Activated CD8-positive, alpha-beta memory T cell treated with anti-CD3 and anti-CD28 coated beads, Interleukin-2, amount 10 ng/mL, durations not matched to agents 7 days and 5 days (primary cell): ENCODE results near the gene GRK2. TPM values are rescaled to one million over a fixed set of nuclear protein-coding genes. Genes with fewer than 3 reads are reported as not detected.

ENCODE experiments used
- ATAC-seq: fragments of 150-1000 bp; cut with Tn5 transposase; one replicate; pipeline ENCODE4 v1.10.0; 2021; ENCODE audit warnings: moderate library complexity
- CTCF ChIA-PET: fragments of 350-600 bp; sonication (Branson Sonifier 250); formaldehyde crosslinking; loops from one replicate; lab custom pipeline; 2021; ENCODE audit warnings: antibody characterized with exemption; lab: Charles Lee
- DNase-seq: peaks from one replicate; pipeline ENCODE4 v3.0.0-alpha.2; 2020
- H3K27ac Mint-ChIP-seq: one replicate; pipeline ENCODE4 v1.8.0; 2021; ENCODE audit warnings: mild to moderate bottlenecking, mixed read lengths
- H3K27me3 Mint-ChIP-seq: one replicate; pipeline ENCODE4 v1.8.0; 2021; ENCODE audit warnings: mixed read lengths
- H3K36me3 Mint-ChIP-seq: one replicate; pipeline ENCODE4 v1.8.0; 2021; ENCODE audit warnings: mild to moderate bottlenecking, mixed read lengths
- H3K4me1 Mint-ChIP-seq: one replicate; pipeline ENCODE4 v1.8.0; 2021; ENCODE audit warnings: mixed read lengths
- H3K4me3 Mint-ChIP-seq: one replicate; pipeline ENCODE4 v1.8.0; 2021; ENCODE audit warnings: mild to moderate bottlenecking, moderate library complexity, mixed read lengths
- H3K9me3 Mint-ChIP-seq: one replicate; pipeline ENCODE4 v1.8.0; 2022; ENCODE audit warnings: low read depth, mixed read lengths
- total RNA-seq, 2 experiments: library from RNA; stranded (reverse); gene quantifications; one replicate each; pipeline ENCODE4 v1.2.3, GENCODE V29; 2021

The GRK2 gene
- total RNA-seq, 2 experiments from 2014 or later = 366 to 402 TPM

- no peaks in the 10 kb centered on the region for H3K9me3 Mint-ChIP-seq
- ATAC-seq (no peak), DNase-seq (no peak)
- peak overlapping the region; percentile 99 for H3K4me3 Mint-ChIP-seq
- H3K4me1 Mint-ChIP-seq = peaks cover 79% of the 10 kb centered on the region
- H3K27ac Mint-ChIP-seq = peak overlapping the region; percentile 98
- H3K27me3 Mint-ChIP-seq = no peaks in the 10 kb centered on the region
- CTCF ChIA-PET = interaction anchor here (1.2 to 9.3 kb wide), 5 partner anchors 10 to 128 kb away, joined by 4 to 137 read pairs (median 12); partner anchors contain the start of gene ANKRD13D
- H3K36me3 Mint-ChIP-seq = peaks cover 57% of the 10 kb centered on the region
Measured at GRCh38 chr11:67268962-67269268, 2.6 kb downstream of the GRK2 start.

DNA sequence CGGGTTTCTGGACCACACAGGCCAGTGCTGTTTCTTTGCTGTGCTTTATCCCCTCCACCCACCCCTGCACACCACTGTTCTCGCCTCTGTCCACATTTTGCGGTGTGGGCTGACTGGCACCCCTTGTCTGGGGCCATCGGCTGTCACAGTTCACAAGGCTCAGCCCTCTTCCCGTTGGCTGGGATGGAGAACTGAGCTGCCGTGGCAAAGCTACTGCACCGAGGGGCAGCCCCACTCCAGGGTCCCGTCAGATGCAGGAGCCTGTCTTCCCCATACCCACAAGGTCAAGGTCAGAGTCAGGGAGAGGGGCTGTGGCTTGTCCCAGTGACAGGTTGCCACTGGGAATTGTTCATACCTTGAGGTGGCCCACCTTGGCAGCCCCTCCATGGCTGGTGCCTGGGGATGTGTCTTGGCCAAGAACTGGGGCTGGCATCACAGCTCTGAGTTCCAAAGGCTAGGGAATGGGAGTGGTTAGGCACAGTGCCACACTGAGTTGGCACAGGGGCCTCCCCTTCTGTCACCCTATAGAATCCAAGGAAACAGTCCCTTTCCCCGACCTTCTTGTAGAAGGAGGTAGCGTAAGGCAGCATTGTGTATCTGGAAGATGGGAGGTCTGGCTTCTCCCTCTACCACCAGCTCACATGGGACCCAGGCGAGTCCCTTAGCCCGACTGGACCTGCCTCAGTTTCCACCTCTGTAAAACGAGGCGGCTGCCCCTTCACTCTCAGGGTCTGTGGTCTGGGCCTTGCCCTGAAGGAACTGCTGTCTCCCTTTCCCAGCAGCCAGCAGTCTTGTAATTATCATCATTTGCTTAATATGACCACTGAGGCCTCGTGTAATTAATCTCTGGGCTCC, 3.4 kb downstream of the GRK2 start:
- peak overlapping the region; percentile 99 for H3K4me3 Mint-ChIP-seq
- no peaks in the 10 kb centered on the region for H3K27me3 Mint-ChIP-seq
- CTCF ChIA-PET = interaction anchor here (1.2 to 9.3 kb wide), 8 partner anchors 9 to 127 kb away, joined by 4 to 137 read pairs (median 9); partner anchors contain the start of gene ANKRD13D
- H3K4me1 Mint-ChIP-seq = peaks cover 79% of the 10 kb centered on the region
- DNase-seq (no peak), ATAC-seq (no peak)
- no peaks in the 10 kb centered on the region for H3K9me3 Mint-ChIP-seq
- H3K27ac Mint-ChIP-seq = peak overlapping the region; percentile 98
- H3K36me3 Mint-ChIP-seq = peaks cover 60% of the 10 kb centered on the region

DNA sequence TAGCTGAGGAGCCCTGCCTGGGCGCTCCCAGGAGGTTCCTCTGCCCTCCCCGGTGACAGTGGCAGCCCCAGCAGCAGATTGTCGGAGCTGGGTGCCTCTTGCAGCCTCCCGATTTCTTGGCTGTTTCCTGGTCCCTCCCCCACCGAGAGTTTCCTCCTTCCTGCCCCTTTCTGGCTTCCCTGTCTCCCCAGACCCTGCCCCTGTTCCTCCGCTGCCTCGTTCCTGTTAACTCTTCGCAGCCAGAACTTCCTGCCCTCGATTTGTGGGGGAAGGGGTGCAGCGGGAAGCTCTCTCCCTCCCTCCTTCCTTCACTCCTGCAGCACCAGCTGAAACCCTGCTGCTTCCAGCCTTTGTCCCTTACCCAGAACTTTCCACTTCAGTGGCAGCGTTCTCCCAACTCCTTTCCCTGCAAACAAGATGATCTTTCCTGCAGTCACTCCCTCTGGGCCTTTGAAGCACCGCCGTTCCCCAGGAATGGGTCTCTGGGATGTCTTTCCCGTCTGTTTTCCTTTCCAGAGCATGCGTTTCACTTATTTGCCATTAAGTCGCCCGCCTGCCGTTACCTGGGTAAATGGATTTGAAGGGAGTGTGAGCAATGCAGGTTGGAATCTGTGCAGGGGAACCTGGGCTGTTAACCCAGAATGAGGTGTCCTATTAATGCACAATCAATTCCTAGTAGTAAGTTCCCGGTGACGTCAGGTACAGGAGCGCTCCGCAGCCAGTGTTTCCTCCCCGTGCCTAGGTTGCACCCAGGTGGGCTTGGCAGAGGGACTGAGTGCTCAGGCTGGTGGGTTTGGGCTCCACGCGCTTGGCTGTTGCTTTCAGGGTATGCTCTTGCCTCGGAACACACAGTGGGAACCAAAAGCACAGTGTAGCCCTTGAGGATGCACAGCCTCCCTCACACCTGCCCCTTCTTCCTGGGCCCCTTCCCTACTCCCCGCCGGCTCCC, 4.3 kb downstream of the GRK2 start:
- peak overlapping the region; percentile 99 for H3K4me3 Mint-ChIP-seq
- DNase-seq (no peak), ATAC-seq (no peak)
- H3K36me3 Mint-ChIP-seq = peaks cover 65% of the 10 kb centered on the region
- no peaks in the 10 kb centered on the region for H3K9me3 Mint-ChIP-seq
- CTCF ChIA-PET = interaction anchor here (1.0 to 9.3 kb wide), 11 partner anchors 8 to 126 kb away, joined by 3 to 137 read pairs (median 5); partner anchors contain the start of genes ANKRD13D and POLD4
- peak overlapping the region; percentile 98 for H3K27ac Mint-ChIP-seq
- no peaks in the 10 kb centered on the region for H3K27me3 Mint-ChIP-seq
- H3K4me1 Mint-ChIP-seq = peaks cover 78% of the 10 kb centered on the region

DNA sequence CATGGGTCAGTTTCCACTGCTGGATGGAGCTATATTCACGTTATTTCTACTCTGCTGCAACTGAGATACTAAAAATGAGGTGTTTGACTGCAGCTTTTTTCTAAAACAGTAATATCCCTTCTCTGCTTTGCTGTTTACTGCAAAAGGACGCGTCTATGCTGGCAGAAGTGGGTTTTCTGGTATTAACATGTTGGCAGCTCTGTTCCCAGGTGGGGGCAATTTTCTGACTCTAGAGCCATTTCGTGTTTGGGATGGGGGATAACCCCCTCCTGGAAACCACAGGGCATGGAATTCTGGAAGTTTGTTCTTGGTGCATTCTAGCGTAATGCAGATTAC, 4.9 kb downstream of the GRK2 start:
- CTCF ChIA-PET = interaction anchor here (1.0 to 9.3 kb wide), 9 partner anchors 9 to 111 kb away, joined by 3 to 137 read pairs (median 5); partner anchors contain the start of genes ANKRD13D and POLD4
- Mint-ChIP-seq H3K27ac (peak overlapping the region; percentile 98), H3K36me3 (peaks cover 66% of the 10 kb centered on the region), H3K9me3 (no peaks in the 10 kb centered on the region), H3K4me3 (peak overlapping the region; percentile 99), H3K27me3 (no peaks in the 10 kb centered on the region), H3K4me1 (peaks cover 78% of the 10 kb centered on the region)
- DNase-seq = no peak
- ATAC-seq = no peak

DNA sequence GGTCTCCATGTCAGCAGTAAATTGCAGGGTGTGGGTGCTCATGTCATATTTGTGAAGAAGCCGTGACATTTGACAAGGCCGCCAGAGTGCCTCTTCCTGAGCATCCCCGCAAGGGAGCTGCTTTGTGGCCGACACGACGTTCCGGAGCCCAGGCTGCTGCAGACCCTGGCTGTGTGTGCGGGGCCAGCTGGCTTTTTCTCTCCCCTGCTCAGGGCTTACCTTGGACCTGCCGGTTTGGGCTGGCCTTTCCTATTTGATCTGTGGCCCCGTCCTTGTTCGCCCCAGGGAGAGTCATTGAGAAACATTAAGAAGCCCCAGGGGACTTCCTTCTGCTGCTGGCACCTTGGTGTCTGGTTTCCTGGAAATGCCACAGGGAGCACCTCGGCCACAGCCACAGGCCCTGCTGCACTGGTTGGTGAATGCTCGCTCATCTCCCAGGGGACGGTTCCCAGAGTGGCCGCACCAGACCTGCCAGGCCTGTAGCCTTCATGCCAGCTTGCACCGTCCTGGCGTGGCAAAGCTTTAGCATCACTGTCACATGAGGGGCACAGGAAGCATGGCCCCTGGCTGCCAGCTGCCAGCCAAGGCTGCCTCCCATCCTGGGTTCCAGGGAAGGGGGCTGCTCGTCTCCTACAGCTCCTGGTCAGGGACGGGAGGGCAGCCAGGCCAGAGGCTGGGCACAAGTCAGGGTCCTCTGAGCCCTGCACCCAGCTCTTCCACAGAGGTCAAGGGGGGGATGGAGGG, 5.4 kb downstream of the GRK2 start:
- H3K9me3 Mint-ChIP-seq = no peaks in the 10 kb centered on the region

DNA sequence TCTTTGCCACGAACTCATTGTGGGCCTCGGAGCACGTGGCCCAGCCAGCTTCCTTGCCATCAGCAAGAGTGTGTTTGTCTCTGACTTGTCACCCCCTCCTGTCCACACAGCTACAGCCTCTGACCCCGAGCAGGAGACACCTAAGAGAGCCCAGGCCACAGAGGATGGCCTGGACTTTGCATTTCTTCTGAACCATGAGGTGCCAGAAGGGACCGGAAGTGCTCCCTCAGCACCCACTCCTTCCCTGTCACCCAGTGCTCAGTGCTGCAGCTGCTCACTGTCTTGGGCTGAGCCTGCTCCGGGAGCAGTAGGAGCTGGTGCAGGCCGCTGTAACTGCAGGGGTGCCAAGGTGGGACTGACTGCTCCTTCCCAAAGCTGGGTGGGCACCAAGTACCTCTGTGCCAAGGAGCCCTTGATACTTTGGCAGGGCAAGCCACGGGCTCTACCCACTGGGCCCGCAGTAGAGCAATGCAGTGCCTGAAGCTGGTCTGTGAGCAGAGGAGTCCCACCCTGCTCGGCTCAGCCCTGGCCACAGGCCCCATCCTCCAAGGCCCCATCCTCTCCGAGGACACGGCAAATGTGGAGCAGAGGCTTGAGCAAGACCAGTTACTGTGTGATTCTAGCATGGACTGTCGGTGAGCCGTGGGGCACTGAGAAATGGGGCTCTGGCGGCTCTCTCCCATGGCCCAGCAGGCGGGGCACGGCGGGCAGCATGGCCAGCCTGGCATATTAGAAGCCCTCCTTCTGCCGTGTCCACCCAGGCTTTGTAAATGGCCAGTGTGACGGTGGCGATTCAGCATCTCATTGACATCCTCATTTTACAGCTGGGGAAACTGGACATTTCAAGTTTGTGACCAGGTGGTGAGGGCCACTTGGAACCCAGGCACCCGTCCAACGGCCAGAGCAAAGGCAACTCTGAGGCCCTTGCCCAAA, 6.3 kb downstream of the GRK2 start:
- CTCF ChIA-PET = interaction anchor here (0.8 to 9.3 kb wide), 9 partner anchors 10 to 129 kb away, joined by 3 to 137 read pairs (median 5); partner anchors contain the start of genes ANKRD13D, PPP1CA and SSH3
- DNase-seq (peak; percentile 66), ATAC-seq (peak; percentile 16)
- Mint-ChIP-seq H3K9me3 (no peaks in the 10 kb centered on the region), H3K27me3 (no peaks in the 10 kb centered on the region), H3K4me3 (peak overlapping the region; percentile 99), H3K36me3 (peaks cover 63% of the 10 kb centered on the region), H3K27ac (peak overlapping the region; percentile 98), H3K4me1 (peaks cover 93% of the 10 kb centered on the region)

More for the DNA sequence above, 5.4 kb downstream of the GRK2 start:
- Mint-ChIP-seq H3K36me3 (peaks cover 68% of the 10 kb centered on the region), H3K4me3 (peak overlapping the region; percentile 99), H3K27me3 (no peaks in the 10 kb centered on the region), H3K4me1 (peaks cover 84% of the 10 kb centered on the region), H3K27ac (peak overlapping the region; percentile 98)
- DNase-seq (peak; percentile 87), ATAC-seq (peak; percentile 17)
- CTCF ChIA-PET = interaction anchor here (0.9 to 9.3 kb wide), 10 partner anchors 9 to 129 kb away, joined by 3 to 137 read pairs (median 5); partner anchors contain the start of genes ANKRD13D, POLD4 and PPP1CA

DNA sequence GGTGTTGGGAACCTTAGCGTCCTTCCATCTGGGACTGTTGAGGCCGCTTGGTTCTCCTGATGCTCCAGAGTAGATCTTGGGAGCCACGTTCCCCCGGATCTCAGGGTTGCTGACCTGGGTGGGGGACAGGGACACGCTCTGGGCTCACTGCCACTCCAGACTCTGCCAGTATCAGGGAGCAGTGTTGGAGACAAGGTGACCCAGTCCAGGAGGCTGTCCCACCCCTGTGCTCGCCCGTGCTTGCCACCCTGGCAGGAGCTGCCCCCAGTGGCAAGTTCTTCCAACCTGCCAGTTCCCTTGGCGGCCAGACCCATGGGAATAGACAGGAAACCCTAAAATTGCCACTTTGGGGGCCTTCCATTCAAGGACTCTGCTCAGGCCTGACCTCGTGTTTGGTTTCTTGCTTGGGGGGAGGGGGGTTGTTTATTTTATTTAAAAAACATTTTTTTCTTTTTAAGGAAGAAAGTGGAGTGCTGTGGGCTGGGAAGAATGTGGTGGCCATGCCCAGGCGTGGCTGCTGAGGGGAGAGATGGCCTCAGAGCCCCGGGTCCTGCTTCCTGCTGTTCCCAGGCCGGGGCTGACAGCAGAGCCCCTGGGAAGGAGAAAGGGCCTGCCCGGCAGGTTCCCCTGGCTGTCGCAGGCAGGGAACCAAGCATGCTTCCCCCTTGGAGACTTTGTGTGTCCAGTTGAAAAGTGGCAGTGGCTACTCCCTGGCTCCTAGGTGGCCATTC, 7.2 kb downstream of the GRK2 start:
- CTCF ChIA-PET = interaction anchor here (0.7 to 9.3 kb wide), 6 partner anchors 9 to 161 kb away, joined by 3 to 137 read pairs (median 6); partner anchors contain the start of gene ANKRD13D
- Mint-ChIP-seq H3K4me1 (peaks cover 95% of the 10 kb centered on the region), H3K27me3 (no peaks in the 10 kb centered on the region), H3K4me3 (peak overlapping the region; percentile 99), H3K27ac (peak overlapping the region; percentile 98), H3K36me3 (peaks cover 60% of the 10 kb centered on the region), H3K9me3 (no peaks in the 10 kb centered on the region)
- DNase-seq (no peak), ATAC-seq (no peak)

GRCh38 chr11:67274768-67275605, 8.7 kb downstream of the GRK2 start:
- H3K27ac Mint-ChIP-seq = peak overlapping the region; percentile 98
- peaks cover 96% of the 10 kb centered on the region for H3K4me1 Mint-ChIP-seq
- H3K36me3 Mint-ChIP-seq = peaks cover 58% of the 10 kb centered on the region
- no peaks in the 10 kb centered on the region for H3K9me3 Mint-ChIP-seq
- peak overlapping the region; percentile 53 for H3K4me3 Mint-ChIP-seq
- ATAC-seq (no peak), DNase-seq (no peak)
- no peaks in the 10 kb centered on the region for H3K27me3 Mint-ChIP-seq
- CTCF ChIA-PET = interaction anchor here (1.5 to 9.3 kb wide), 2 partner anchors 14 to 43 kb away, joined by 5 to 137 read pairs; partner anchors contain the start of gene ANKRD13D

GRCh38 chr11:67275606-67276409, 9.5 kb downstream of the GRK2 start:
- CTCF ChIA-PET = interaction anchor here (5.7 kb wide), 1 partner anchor 13 kb away, joined by 59 read pairs; the partner anchor contains the start of gene ANKRD13D

More at GRCh38 chr11:67275606-67276409, 9.5 kb downstream of the GRK2 start:
- Mint-ChIP-seq H3K27me3 (no peaks in the 10 kb centered on the region), H3K36me3 (peaks cover 56% of the 10 kb centered on the region), H3K4me1 (peaks cover 90% of the 10 kb centered on the region), H3K4me3 (peak overlapping the region; percentile 47), H3K9me3 (no peaks in the 10 kb centered on the region), H3K27ac (peak overlapping the region; percentile 86)
- no peak for DNase-seq
- no peak for ATAC-seq
